Body of pancreas (tissue), 4 donors: Measurements from ENCODE around the gene PIP5K1B. TPM values are rescaled to one million over a fixed set of nuclear protein-coding genes. Genes with fewer than 3 reads are reported as not detected.

Experiments
- ATAC-seq: fragments of 150-250 bp; one replicate; pipeline ENCODE4 v1.9.1; 2016
- DNase-seq, 4 donors: peaks; one replicate each; pipeline ENCODE4 v3.0.0-alpha.2; 2019
- H3K27ac ChIP-seq, 4 donors: fragments of 200-600 bp; sonication (generic); 1 replicate in 3 of 4; 2 replicates in 1 of 4; pipeline versions ENCODE4 v1.5.1 to v1.6.1; 2016 to 2019; ENCODE audit warnings: mild to moderate bottlenecking in 1 of 4, mixed read lengths in 1 of 4, moderate library complexity in 1 of 4
- H3K27me3 ChIP-seq, 2 donors: fragments of 200-600 bp; sonication (generic); one replicate each; pipeline ENCODE4 v1.6.0; 2016; ENCODE audit warnings: mild to moderate bottlenecking in 1 of 2
- H3K36me3 ChIP-seq, 2 donors: fragments of 200-600 bp; sonication (generic); replicated peaks in 1 of 2; 2 replicates each; pipeline ENCODE4 v1.5.1; 2016; ENCODE audit warnings: low read depth in 2 of 2; ENCODE audit not compliant: insufficient read depth in 1 of 2
- H3K4me1 ChIP-seq: fragments of 200-600 bp; sonication (generic); one replicate; pipeline ENCODE4 v1.6.0; 2016
- H3K4me3 ChIP-seq, 2 donors: fragments of 200-600 bp; sonication (generic); 1 replicate in 1 of 2; 2 replicates in 1 of 2; pipeline ENCODE4 v1.5.1; 2016 to 2019
- H3K9me3 ChIP-seq, 3 donors: fragments of 200-600 bp; sonication (generic); 1 replicate in 2 of 3; 2 replicates in 1 of 3; pipeline ENCODE4 v1.5.1; 2016
- CTCF ChIP-seq, 7 experiments: fragments of 450-650 bp in 4 of 7; fragments of 200-600 bp in 3 of 7; sonication (generic) in 3 of 7; IDR thresholded peaks; one replicate each; pipeline ENCODE4 v1.5.1; 2016 to 2019; ENCODE audit warnings: antibody characterized with exemption in 7 of 7
- POLR2A ChIP-seq, 3 donors: fragments of 450-650 bp; IDR thresholded peaks; one replicate each; pipeline ENCODE4 v1.6.1; 2016; ENCODE audit warnings: antibody characterized with exemption in 3 of 3, mild to moderate bottlenecking in 2 of 3
- WGBS, 2 donors: methylation state at CpG; one replicate each; pipeline ENCODE4 v1.1.5; 2017; 5-methylcytosine and 5-hydroxymethylcytosine counted together
- intact Hi-C: fragments of 100-400 bp; cut with DNase I; formaldehyde crosslinking; loops from one replicate; pipeline ENCODE4 v1.15.1; 2023
- total RNA-seq, 2 donors: library from RNA; depleted of rRNA; stranded (reverse); fragments of >200 nt; gene quantifications; one replicate each; pipeline ENCODE4 v1.1.0, GENCODE V29; 2016

PIP5K1B gene
- total RNA-seq, 2 donors from 2014 or later: 3.6 to 7.8 TPM

- TF ChIP-seq POLR2A (IDR thresholded peaks at IDR 0.05) (no peak), CTCF (IDR thresholded peaks at IDR 0.05) (no peak)
- Histone ChIP-seq H3K27ac (peak overlapping the region in 1 of 4 donors; percentile 17), H3K27me3 (no peaks in the 10 kb centered on the region), H3K4me1 (peaks cover 31% of the 10 kb centered on the region), H3K9me3 (no peaks in the 10 kb centered on the region), H3K36me3 (no peaks in the 10 kb centered on the region), H3K4me3 (no peak overlapping the region)
- DNase-seq (no peak), ATAC-seq (peak; percentile 33)
- intact Hi-C loops: no loop called here
- 72 to 80% methylated on average over 2 of the region's 2 CpGs for WGBS, 2 donors
Measured at GRCh38 chr9:68730570-68731235, 25.7 kb downstream of the PIP5K1B start.

- intact Hi-C loops: no loop called here
- Histone ChIP-seq H3K27me3 (no peaks in the 10 kb centered on the region), H3K9me3 (no peaks in the 10 kb centered on the region), H3K27ac (no peak overlapping the region), H3K4me1 (peaks cover 31% of the 10 kb centered on the region), H3K4me3 (no peak overlapping the region), H3K36me3 (no peaks in the 10 kb centered on the region)
- WGBS, 2 donors: 70 to 80% methylated on average over 5 of the region's 5 CpGs
- no peak for TF ChIP-seq CTCF (IDR thresholded peaks at IDR 0.05)
- no peak for TF ChIP-seq POLR2A (IDR thresholded peaks at IDR 0.05)
- DNase-seq (no peak), ATAC-seq (no peak)
Measured at GRCh38 chr9:68731857-68732256, 26.8 kb downstream of the PIP5K1B start.

- ATAC-seq: no peak
- TF ChIP-seq POLR2A (IDR thresholded peaks at IDR 0.05) (no peak), CTCF (IDR thresholded peaks at IDR 0.05) (no peak)
- H3K4me3 ChIP-seq: no peak overlapping the region
- DNase-seq: no peak
- H3K9me3 ChIP-seq: no peaks in the 10 kb centered on the region
- peaks cover 28% of the 10 kb centered on the region for H3K4me1 ChIP-seq
- no peak overlapping the region for H3K27ac ChIP-seq
- H3K27me3 ChIP-seq: no peaks in the 10 kb centered on the region
- H3K36me3 ChIP-seq: no peaks in the 10 kb centered on the region
- intact Hi-C loops: no loop called here
- WGBS, 2 donors: 81% methylated on average over 11 of the region's 11 CpGs
Measured at GRCh38 chr9:68732405-68733020, 27.5 kb downstream of the PIP5K1B start.

- H3K36me3 ChIP-seq: no peaks in the 10 kb centered on the region
- DNase-seq (no peak), ATAC-seq (no peak)
- no peak overlapping the region for H3K4me3 ChIP-seq
- no peaks in the 10 kb centered on the region for H3K9me3 ChIP-seq
- no peaks in the 10 kb centered on the region for H3K27me3 ChIP-seq
- TF ChIP-seq CTCF (IDR thresholded peaks at IDR 0.05) (no peak), POLR2A (IDR thresholded peaks at IDR 0.05) (no peak)
- no peak overlapping the region for H3K27ac ChIP-seq
- intact Hi-C loops: no loop called here
- peaks cover 28% of the 10 kb centered on the region for H3K4me1 ChIP-seq
- WGBS, 2 donors: 77 to 83% methylated on average over 5 of the region's 5 CpGs
Measured at GRCh38 chr9:68733021-68733405, 28.0 kb downstream of the PIP5K1B start.

- Histone ChIP-seq H3K27ac (no peak overlapping the region), H3K36me3 (no peaks in the 10 kb centered on the region), H3K4me3 (no peak overlapping the region), H3K4me1 (peaks cover 18% of the 10 kb centered on the region), H3K9me3 (no peaks in the 10 kb centered on the region), H3K27me3 (no peaks in the 10 kb centered on the region)
- DNase-seq (no peak), ATAC-seq (no peak)
- 93% methylated on average over 3 of the region's 3 CpGs for WGBS, 2 donors
- TF ChIP-seq POLR2A (IDR thresholded peaks at IDR 0.05): no peak
- TF ChIP-seq CTCF (IDR thresholded peaks at IDR 0.05): no peak
- intact Hi-C loops: no loop called here
Measured at GRCh38 chr9:68738358-68738757, 33.3 kb downstream of the PIP5K1B start.
